ENCODE measurements around the gene SCD5. TPM values are rescaled to one million over a fixed set of nuclear protein-coding genes. Genes with fewer than 3 reads are reported as not detected.

SCD5 gene
- total and polyA plus RNA-seq, 2 donors (not counting 3 experiments of a cell fraction or from before 2014, with no cell fraction given), result 38.4 to 38.5 TPM

- H3K79me2 ChIP-seq (ENCODE audit: control insufficient read depth, insufficient read depth, low read length), result no peaks in the 10 kb centered on the region
- peaks cover 2% of the 10 kb centered on the region for H3K9me1 ChIP-seq (replicated peaks; ENCODE audit: control insufficient read depth, extremely low read depth, insufficient read depth, low read length)
- CTCF ChIA-PET, result interaction anchor here (1.1 to 1.7 kb wide), 2 partner anchors 17 to 84 kb away, joined by 3 to 5 read pairs; no protein-coding TSS in a partner anchor
- FAIRE-seq (no peak), DNase-seq (ENCODE audit: low read depth, low spot score) (no peak)
- H3K27ac ChIP-seq (ENCODE audit: insufficient read depth, low read depth, low read length), result no peak overlapping the region
- BruUV-seq (replicated peaks), result no TSS peak
- peaks cover 26 to 54% of the 10 kb centered on the region in 2 experiments for H3K36me3 ChIP-seq (ENCODE audit: control insufficient read depth in 2 of 2, extremely low read depth in 1 of 2, insufficient read depth in 2 of 2, low read length in 2 of 2)
- H3K4me1 ChIP-seq (ENCODE audit: control insufficient read depth, extremely low read depth, insufficient read depth, low read length), result peaks cover 11% of the 10 kb centered on the region
- no peak overlapping the region for H2AFZ ChIP-seq (ENCODE audit: low read depth, low read length)
- POLR2A ChIA-PET, result no interaction called here
- TF ChIP-seq EZH2 (IDR thresholded peaks at IDR 0.05; ENCODE audit: borderline replicate concordance, low read depth, low read length, severe bottlenecking) (no peak), POLR2AphosphoS5 (IDR thresholded peaks at IDR 0.05; ENCODE audit: insufficient read depth, low read depth, low read length) (no peak), FOS (IDR thresholded peaks at IDR 0.05; ENCODE audit: borderline replicate concordance, insufficient read depth, low read length) (no peak), CTCF (IDR thresholded peaks at IDR 0.05; ENCODE audit: extremely low read depth in 1 of 2, insufficient read depth in 1 of 2, low read depth in 1 of 2, low read length in 2 of 2) (no peak), MYC (IDR thresholded peaks at IDR 0.05; ENCODE audit: low read depth, low read length) (no peak), GATA2 (IDR thresholded peaks at IDR 0.05; ENCODE audit: insufficient read depth, insufficient read length, low read depth, low read length) (no peak), POLR2A (IDR thresholded peaks at IDR 0.05; ENCODE audit: low read depth, low read length) (no peak), JUN (IDR thresholded peaks at IDR 0.05; ENCODE audit: borderline replicate concordance, insufficient read depth, insufficient read length, low read depth) (no peak)
- TF ChIP-seq, protein P1, sequence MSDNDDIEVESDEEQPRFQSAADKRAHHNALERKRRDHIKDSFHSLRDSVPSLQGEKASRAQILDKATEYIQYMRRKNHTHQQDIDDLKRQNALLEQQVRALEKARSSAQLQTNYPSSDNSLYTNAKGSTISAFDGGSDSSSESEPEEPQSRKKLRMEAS (IDR thresholded peaks at IDR 0.05; ENCODE audit: insufficient read depth, insufficient read length), result no peak
- intact Hi-C loops (cut with micrococcal nuclease), result loop anchor here (5.0 kb wide), 1 partner anchor 361 kb away; no protein-coding TSS in a partner anchor
- no peaks in the 10 kb centered on the region for H4K20me1 ChIP-seq (replicated peaks; ENCODE audit: control insufficient read depth, extremely low read depth, insufficient read depth, low read length)
- H3K4me2 ChIP-seq (ENCODE audit: insufficient read depth, low read length), result no peak overlapping the region
- no peak overlapping the region for H3K4me3 ChIP-seq (replicated peaks in 1 of 3; ENCODE audit: insufficient read depth in 1 of 3, low read depth in 1 of 3, low read length in 3 of 3)
- H3K9ac ChIP-seq (replicated peaks; ENCODE audit: extremely low read depth, insufficient read depth, low read length), result no peak overlapping the region
- dilution Hi-C loops (cut with MboI; ENCODE audit: extremely low pct_ligation_motif_present, low sequenced_read_pairs), result no loop called here
- no peaks in the 10 kb centered on the region for H3K9me3 ChIP-seq (replicated peaks; ENCODE audit: control insufficient read depth, insufficient read depth, low read length)
- H3K27me3 ChIP-seq (ENCODE audit: control insufficient read depth in 2 of 2, insufficient read depth in 2 of 2, low read length in 2 of 2), result no peaks in the 10 kb centered on the region
Measured at GRCh38 chr4:82823062-82823461, 24.5 kb upstream of the SCD5 start.

Measured in endothelial cell of umbilical vein (primary cell).